HG03025 (cell line): ENCODE data around the gene TMEM164.

Source experiments
- ATAC-seq: cut with Tn5 transposase; IDR thresholded peaks from one replicate; pipeline ENCODE4 v1.9.1; 2021; ENCODE audit warnings: mild to moderate bottlenecking, moderate library complexity; ENCODE audit not compliant: unreplicated experiment, low FRiP score

The TMEM164 gene

DNA sequence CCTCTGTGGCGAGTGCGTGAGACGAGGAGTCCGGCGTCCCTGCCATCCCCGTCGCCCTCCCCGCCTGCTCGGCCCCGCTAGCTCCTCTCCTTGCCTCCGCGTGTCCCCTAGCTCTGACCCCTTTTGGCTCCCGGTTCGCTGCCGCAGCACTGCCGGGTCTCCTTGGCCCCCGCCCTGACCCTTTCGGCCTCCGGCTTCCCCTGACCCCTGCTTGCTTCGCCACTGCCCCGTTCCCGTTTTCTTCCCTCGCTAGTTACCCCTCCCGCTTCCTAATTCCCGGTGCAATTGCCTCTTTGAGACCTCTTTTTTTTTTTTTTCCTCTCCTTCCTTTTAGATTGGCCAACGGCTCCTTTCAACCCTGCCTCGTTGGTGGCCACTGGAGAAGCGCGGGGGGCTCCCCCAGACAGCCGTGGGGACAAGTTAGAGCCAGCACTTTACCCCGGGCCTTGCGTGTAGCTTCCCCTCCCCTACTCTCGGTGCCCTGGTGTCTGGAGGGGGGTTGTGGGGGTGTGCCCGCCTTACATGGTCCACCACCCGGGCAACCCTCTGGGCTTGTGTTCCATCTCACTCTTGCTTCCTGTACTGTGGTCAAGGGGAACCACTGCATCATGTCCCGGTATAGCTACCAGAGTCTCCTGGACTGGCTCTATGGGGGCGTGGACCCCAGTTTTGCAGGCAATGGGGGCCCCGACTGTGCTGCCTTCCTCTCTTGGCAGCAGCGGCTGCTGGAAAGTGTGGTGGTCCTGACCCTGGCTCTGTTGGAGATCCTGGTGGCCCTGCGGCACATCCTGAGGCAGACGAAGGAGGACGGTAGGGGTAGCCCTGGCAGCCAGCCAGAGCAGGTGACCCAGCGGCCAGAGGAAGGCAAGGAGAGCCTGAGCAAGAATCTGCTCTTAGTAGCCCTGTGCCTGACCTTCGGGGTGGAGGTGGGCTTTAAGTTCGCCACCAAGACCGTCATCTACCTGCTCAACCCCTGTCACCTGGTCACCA lies 548 bp downstream of the TMEM164 start:
- ATAC-seq: no peak

DNA sequence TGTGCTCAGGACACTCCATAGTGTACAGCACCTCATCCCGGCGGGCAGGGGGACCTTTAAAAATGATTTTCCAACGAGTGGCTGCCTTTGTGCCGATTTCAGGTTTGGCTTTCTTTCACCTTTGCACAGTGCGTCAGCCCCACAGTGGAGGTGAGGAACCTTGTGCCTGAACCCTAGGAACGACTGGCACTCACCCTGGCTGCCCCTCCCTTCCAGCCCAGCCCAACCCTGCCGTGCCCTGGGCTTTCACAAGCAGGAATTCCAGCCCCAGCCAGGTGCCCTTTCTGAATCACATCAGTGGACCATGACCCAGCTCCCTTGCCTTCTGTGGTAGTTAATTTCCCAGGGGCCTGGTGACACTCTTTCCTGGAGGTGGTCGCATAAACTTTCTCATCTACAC lies 1.3 kb downstream of the TMEM164 start:
- no peak for ATAC-seq

DNA sequence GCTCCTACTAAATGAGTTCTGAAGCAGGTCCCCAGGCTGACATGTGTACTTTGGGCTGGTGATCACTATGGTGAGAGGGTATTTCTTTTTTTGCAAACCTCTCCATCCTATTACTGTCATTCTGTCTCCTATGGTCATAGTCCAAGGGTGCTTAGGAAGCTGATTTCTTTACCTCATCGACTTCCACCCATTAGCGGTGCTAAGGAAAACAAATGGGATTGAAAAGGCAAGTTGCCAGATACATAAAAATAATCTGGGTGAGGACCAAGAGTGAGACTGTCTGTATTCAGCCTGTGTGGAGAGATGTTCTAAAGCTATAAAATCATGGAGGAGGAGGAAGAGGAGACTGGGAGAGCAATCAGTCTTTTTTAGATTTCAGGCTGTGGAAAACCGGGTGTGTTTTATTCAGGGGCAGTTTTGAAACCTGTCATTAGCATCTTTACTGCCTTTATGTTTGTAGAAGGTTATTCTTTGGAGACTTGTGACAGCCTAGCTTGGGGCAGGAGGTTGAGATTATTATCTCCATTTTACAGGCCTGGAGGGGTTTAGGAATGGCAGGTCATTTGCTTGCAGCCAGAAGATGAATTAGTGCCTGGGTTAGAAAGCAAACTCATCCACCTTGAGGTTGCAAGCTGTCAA lies 1.9 kb downstream of the TMEM164 start:
- ATAC-seq: no peak

DNA sequence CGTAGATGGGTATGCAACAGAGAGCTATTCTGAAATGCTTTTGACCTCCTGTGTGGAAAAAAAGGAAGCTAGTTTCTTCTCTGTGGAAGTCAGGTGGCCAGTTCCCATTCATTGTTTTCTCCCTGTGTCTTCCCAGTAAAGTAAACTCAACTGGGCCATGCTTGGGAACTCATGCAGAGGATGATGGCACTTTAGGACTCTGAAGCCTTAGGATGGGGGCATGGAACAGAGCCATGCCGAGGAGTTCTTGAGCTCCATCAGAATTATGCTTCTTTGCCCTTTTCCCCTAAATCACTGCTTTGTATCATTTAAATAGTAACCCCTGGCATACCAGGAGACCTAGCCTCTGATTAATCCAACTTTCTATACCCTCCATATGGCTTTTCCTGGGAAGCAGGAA lies 3.2 kb downstream of the TMEM164 start:
- no peak for ATAC-seq

DNA sequence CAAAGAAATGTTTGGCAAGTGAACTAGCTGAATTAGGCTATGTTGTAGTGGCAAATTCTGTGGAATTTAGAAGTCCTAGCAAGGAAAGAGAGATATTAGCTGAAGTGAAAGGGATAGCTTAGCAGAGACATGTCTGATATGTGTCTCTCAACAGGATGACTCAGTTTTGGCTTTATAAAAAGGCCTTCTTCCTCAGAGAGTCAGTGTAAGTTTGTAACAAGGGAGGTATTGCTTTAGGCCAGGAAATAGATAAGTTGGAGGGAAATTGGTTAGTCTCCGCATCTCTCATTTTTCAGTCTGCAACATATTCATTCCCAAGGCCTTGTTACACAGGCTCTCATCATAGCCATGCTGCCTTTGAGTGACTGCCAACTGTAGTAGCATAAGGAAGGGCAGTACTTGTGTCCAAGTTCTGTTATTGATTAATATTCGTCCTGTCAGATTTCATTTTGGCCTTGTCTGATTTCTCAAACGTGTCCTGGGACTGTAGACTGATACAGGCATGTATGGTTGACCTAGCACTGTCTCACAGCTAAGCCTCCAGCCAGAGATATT lies 4.0 kb downstream of the TMEM164 start:
- ATAC-seq: no peak

DNA sequence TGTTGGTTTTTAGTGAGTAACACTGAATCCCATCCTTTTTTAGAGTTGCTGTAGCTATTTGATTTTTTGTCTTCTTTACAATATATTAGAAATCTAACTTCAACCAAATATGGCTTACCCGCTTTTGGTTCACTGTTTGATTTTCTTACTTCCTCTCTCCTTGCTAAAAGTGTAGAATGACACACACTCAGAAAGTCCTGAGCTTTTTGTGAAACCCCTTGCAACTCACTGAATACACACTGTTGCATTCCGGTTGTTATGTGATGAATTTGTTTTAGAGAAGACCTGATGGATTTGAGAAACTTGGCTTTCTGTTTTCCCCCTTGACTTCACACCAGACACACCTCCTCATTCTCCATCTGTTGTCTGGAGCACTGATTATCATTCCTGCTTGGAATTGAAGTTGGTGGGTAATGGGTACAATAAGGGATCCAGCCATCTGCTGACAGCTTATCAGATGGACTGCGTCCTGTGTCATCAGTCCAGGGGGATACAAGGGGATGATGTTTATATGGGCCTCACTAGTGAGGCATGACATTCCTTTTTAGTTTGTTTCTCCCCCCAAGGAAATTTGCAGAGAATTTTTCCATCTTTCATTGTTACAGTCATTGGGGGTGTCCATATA lies 5.2 kb downstream of the TMEM164 start:
- peak; percentile 38 for ATAC-seq

DNA sequence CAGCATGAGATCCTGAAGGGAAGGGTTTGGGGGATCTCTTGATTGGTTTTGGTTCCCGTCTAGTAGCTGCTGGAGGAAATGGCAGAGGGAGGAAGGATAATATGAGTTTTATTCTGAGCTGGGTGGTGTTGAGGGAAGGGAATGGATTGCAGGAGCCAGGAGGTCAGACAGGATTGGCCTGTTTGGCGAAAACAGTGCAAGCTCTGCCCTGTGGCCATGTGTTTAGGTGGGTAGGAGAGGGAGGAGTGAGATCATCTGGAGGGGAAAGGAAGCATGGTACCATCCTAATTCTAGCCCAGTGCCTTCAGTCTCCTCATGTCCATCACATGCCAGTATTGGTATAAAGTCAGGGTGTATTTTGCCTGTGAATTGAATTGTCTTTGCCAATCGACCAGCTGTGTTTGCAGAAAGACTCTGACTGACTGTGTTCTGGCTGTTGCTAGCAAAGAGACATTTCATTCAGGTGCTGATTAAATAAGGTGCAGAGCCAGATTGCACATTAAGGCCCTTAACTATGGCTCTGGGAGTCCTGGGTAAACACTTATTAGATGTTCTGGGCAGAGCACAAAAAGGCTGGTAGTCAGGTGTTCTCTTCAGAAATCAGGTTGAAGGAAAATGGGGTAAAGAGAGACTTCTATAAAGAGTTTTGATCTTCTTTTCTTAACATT lies 10.0 kb downstream of the TMEM164 start:
- ATAC-seq: no peak

DNA sequence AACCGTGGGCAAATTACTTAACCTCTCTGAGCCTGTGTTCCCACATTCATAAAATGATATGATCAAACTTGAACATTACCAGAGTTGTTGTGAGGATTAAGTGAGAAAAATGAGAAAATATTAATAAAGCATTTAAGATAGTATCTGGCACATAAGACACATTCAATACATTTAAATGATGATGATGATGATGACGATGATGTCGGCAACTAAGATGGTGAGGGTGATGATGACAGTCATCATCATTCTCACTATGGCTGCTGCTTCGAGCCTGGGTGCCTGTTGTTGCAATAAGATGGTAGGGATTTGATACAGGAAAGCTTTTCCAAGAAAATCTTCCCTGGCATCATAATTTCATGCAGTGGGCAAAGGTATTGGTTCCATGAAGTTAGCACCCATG lies 11.1 kb downstream of the TMEM164 start:
- no peak for ATAC-seq

DNA sequence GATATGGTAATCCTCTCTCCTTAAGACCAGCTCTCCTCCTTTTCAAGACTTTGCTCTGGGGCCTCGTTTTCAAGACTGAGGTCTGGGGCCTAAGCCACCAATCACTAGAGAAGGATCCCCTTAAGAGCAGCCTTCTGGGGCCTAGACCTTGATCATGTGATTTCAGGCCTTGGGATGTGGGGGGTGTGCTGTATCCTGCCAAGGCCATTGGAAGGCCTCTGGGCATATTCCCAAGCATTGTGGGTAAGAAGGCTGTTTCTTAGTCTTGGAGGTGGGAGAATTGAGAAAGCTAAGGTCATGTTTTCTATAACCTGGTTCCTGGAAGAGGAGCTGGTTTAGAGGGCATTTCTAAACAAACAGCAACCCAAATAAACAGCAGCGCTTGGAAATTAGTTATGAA lies 12.1 kb downstream of the TMEM164 start:
- ATAC-seq: no peak

DNA sequence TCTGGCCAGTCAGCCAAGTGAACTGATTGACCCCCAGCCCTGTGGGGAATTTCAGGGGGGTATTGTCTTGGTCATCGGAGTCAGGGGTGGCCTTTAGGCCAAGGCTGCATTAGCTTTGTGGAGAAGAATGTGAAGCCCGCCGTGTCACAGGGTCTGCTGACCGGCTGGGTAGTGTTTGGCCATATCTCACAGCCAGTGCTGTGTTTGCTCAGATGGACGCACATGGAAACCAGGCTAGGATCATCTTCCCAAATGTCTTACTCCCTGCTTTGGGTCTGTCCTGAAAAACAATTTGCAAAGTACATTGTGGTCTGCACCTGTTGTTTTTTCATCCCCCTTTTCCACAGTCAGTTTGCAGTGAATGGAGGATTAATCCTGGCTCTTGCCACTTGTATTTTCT lies 13.0 kb downstream of the TMEM164 start:
- ATAC-seq: no peak

DNA sequence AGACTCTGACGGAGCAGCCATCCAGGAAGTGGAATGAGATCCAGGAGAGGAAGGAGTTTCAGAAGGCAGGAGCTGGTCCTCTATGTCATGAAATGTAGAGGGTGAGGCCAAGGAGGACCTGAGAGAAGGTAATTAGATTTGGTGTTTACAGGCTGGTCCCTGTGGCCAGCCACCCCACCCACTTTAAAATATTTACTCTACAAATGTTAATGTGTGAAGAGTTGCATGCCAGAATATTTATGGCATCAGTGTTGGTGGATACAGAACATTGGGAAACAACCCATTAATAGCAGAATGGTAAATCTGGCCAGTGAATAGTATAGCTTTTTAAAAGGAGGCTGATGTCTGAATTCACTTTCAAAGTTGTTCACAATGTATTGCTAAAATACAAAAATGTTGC lies 17.6 kb downstream of the TMEM164 start:
- no peak for ATAC-seq

DNA sequence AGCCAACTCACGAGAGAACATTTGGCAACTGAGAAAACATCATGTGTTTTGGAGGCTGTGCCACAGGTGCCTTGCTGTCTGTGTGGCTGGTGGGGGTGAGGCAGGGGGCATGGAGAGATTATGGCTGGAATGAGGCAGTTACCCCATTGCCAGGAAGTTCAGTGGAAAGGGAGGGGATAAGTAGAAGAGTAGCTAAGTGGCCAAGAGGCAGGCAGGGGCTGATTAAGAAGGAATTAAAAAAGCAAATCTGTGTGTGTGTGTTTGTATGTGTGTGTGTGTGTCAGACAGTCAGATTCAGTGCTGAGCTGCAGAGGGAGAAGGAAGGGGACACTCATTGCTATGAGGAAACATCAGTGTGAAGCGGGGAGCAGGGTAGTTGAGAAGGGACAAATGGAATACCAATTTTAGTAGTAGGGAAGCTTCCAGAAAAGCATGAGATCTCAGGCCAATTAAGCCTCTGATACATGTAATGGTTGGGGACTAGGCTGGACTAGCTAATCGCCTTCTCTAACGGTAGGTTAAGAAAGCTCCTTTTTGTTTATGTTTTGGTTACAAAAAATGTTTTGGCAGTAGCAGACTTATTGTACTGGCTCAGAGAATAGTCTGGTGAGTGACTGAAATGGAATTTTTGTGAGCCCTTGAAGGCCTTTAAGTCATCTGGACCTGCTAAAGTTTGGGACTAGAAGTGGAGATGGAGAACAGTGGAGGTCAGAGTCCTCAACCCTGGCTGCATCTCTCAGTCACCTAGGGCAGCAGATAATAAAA lies 18.5 kb downstream of the TMEM164 start:
- ATAC-seq: no peak

DNA sequence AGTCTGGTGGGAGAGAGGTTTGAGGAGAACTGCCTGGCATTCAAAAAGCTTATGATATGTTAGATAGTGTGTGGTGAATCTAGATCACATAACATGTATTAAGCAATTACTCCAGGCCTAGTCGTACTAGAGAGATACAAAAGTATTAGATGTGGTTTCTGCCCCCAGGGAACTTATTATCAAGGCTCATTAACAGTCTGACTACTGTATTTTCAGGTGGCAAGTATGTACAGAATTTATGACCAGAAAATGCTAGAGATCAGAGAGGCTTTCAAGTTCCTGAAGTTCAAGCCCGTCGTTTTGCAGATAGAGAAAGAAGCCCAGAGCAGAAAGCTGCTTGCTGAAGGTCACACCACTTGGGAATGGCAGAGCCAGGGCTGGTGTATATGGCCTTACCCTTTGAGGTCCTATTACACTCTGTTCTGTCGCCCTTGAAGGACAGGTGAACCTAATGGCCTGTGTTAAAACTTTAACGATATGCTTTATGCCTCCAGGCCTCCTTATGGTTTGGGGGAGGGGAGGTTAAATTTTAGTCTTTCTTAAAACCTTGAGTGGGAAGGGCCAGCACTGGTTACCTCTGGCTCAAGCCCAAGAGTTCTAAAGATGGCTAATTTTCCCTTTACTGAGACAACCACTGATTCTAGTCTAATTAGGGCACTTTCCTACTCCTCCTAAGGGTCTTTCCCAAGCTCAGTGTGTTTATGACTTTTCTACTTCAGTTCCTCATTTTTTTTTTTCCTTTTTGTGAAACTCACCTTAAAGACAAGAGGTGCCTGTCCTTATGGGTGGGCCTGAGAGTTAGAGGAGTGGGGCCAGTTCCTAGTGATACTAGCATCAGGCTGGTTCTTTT lies 19.9 kb downstream of the TMEM164 start:
- ATAC-seq: no peak

DNA sequence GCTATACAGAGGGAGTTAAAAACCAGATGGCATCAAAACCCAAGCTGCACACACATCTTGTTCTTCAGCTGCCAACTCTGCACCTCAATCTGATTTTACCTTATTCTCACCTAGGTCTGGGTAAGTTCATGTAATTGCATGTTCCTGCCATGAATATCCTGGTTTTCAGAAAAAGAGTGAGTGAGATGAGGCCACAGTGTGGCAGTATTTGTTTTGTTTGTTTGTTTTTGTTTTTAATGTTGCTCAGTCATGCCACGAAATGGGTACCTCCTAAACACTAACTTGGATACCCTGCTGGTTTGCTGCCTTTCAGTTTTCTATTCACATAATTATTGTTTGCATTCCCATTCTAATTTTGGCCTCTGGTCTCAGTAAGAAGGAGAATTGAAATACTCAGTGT lies 22.5 kb downstream of the TMEM164 start:
- no peak for ATAC-seq

DNA sequence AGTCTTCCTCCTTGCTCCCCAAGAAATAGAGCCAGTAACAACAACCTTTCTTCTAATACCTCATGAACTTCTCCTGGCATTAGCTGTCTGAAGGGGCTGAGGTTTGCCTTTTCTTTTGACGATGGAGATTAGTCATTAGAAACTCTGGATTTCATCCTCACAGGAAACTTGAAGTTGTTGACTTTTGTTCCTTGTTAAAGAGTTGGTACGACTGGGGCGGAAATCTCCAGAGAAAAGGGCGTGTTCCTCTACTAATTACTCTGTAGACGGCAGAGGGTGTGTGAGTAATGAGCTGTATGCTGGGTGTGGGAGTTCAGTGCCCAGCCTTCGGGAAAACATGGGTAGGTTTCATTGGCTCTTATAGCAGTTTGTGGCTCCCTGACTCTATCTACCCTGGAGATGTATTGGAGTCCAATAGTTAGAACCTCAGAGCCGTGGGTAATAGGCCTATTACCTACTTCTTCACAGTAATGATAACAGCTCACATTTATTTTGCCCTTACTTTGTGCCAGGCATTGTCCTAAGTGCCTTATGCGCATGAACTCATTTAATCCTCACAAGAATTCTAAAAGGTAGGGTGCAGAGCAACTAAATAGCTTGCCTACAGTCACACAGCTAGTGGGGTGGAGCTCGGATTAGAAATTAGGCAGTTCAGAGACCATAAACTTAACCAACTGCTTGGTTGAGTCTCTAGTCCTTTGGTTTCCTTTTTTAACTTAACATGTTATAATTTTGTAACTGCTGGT lies 23.4 kb downstream of the TMEM164 start:
- ATAC-seq: no peak

DNA sequence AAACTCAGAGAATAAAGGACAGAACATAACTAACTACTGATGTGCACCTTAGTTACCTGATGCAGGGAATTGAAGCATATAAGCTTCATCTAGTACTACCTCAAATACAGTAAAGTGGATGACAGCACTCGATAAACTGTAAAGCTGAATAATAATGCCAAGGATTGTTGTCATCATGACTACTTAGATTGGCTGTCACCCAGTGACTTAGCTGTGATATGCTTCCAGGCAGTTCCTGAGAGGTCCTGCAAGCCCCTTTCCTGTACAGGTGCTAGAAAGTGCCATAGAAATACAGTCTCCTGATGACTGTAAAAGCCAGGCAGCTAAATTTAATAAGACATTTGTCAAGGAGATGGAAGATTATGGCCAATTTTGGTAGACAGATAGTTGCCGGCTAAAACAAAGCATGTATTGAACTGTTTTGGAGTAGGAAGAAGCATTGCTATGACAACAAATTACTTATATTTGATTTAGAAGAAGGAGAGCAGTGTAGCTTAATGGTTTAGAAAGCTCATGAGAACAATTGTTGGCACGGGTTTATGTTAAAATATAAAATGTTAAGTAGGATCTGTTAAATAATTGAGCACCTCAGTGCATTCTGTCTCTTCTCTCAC lies 29.7 kb downstream of the TMEM164 start:
- no peak for ATAC-seq

DNA sequence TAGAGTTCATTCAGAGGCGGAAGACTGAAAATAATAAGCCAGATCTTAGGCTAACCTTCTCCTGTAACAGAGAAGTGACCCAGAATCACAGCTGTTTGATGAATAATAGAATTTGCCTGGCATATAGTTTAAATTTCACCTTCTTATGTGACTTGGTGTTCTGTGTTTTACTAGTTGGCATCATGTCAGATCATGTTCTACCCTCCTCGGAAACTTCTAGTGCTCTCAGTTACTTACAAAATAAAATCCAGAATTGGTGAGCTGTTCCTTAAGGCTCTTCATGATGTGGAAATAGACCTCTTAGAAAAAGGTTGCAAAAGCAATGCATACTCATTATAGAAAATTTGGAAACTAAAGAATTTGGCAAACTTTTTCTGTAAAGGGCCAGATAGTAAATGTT lies 31.1 kb downstream of the TMEM164 start:
- ATAC-seq: no peak
